ENCODE data around the gene SMIM1.

- no peak for TF ChIP-seq POLR2A (IDR thresholded peaks at IDR 0.05)
- no peak for TF ChIP-seq EP300 (IDR thresholded peaks at IDR 0.05)
- no peak for TF ChIP-seq CTCF (IDR thresholded peaks at IDR 0.05)
- TF ChIP-seq POLR2AphosphoS5 (IDR thresholded peaks at IDR 0.05), result no peak
Measured at GRCh38 chr1:3752400-3752945, 20.1 kb upstream of the SMIM1 start, which contains the start of gene CCDC27.
